Measurements from ENCODE around the gene TCL1A. TPM values are rescaled to one million over a fixed set of nuclear protein-coding genes. Genes with fewer than 3 reads are reported as not detected.
"Not testable (repeated sequence)": the region's sequence is repeated elsewhere in the genome, so short reads cannot be mapped to it uniquely, and the experiment has no call there.

Gene TCL1A
- total RNA-seq, 1 donor from 2014 or later, result not detected

GRCh38 chr14:95666450-95666849 lies 47.5 kb downstream of the TCL1A start:
- peaks cover 14% of the 10 kb centered on the region for H3K27me3 ChIP-seq (ENCODE audit: low read depth)
- no peak overlapping the region for H3K27ac ChIP-seq
- ATAC-seq (no peak), DNase-seq (no peak)
- TF ChIP-seq CTCF (IDR thresholded peaks at IDR 0.05), result no peak
- intact Hi-C loops (cut with DNase I), result no loop called here
- no peaks in the 10 kb centered on the region for H3K36me3 ChIP-seq
- no peak overlapping the region for H3K4me3 ChIP-seq
- no peaks in the 10 kb centered on the region for H3K4me1 ChIP-seq
- no peaks in the 10 kb centered on the region for H3K9me3 ChIP-seq

GRCh38 chr14:95665530-95665929 lies 48.4 kb downstream of the TCL1A start:
- intact Hi-C loops (cut with DNase I); ATAC-seq; DNase-seq; H3K4me3 ChIP-seq; H3K27ac ChIP-seq; H3K4me1 ChIP-seq; H3K36me3 ChIP-seq; H3K9me3 ChIP-seq: not testable (repeated sequence)
- H3K27me3 ChIP-seq (ENCODE audit: low read depth), result peaks cover 14% of the 10 kb centered on the region

DNA sequence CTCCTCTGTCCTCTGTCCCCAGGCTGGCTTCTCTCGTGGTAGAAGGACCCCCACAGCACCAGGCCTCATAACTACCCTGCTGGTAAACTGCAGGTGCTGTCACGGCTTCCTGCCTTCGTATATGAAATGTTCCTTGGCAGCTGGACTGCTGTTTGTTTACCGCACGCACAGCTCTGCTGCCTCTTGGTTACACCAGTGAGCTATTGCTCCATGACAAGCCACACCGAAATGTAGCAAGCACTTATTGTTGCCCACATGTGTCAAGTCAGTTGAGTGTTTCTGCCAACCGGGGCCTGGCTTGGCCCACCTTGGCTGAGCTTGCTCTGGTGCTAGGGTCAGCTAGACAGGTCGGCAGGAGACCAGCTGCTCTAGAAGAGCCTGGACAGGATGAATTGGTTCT lies 49.4 kb downstream of the TCL1A start:
- intact Hi-C loops (cut with DNase I), result no loop called here
- no peak for ATAC-seq
- H3K4me3 ChIP-seq, result no peak overlapping the region
- H3K36me3 ChIP-seq, result no peaks in the 10 kb centered on the region
- no peak overlapping the region for H3K27ac ChIP-seq
- no peaks in the 10 kb centered on the region for H3K4me1 ChIP-seq
- H3K27me3 ChIP-seq (ENCODE audit: low read depth), result peaks cover 23% of the 10 kb centered on the region
- no peak for TF ChIP-seq CTCF (IDR thresholded peaks at IDR 0.05)
- no peak for DNase-seq
- no peaks in the 10 kb centered on the region for H3K9me3 ChIP-seq

DNA sequence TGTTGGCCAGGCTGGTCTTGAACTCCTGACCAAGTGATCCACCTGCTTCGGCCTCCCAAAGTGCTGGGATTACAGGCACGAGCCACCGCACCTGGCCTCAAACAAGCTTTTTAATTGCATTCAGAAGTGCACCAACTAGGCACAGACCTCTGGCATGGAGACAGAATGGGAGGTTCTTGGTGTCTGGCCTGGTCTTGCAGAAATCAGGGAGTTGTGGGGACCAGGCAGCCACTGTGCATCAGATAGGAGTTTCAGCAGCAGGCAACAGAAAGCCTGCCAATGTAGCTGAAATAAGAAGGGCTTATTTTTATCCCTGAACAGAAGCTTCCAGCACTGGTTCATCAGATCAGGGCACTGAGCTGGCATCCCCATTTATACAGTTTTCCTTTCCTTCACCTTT lies 49.9 kb downstream of the TCL1A start:
- H3K27ac ChIP-seq, result no peak overlapping the region
- no peaks in the 10 kb centered on the region for H3K4me1 ChIP-seq
- H3K4me3 ChIP-seq, result no peak overlapping the region
- H3K9me3 ChIP-seq, result no peaks in the 10 kb centered on the region
- DNase-seq (no peak), ATAC-seq (no peak)
- no peaks in the 10 kb centered on the region for H3K36me3 ChIP-seq
- intact Hi-C loops (cut with DNase I), result no loop called here
- H3K27me3 ChIP-seq (ENCODE audit: low read depth), result peaks cover 27% of the 10 kb centered on the region
- no peak for TF ChIP-seq CTCF (IDR thresholded peaks at IDR 0.05)

- intact Hi-C loops (cut with DNase I), result no loop called here
- no peak for ATAC-seq
- no peak overlapping the region for H3K27ac ChIP-seq
Observed at GRCh38 chr14:95663226-95663797, 50.6 kb downstream of the TCL1A start.

More at GRCh38 chr14:95663226-95663797, 50.6 kb downstream of the TCL1A start:
- H3K4me1 ChIP-seq, result no peaks in the 10 kb centered on the region
- H3K36me3 ChIP-seq, result no peaks in the 10 kb centered on the region
- H3K4me3 ChIP-seq, result no peak overlapping the region
- TF ChIP-seq CTCF (IDR thresholded peaks at IDR 0.05), result no peak
- peaks cover 31% of the 10 kb centered on the region for H3K27me3 ChIP-seq (ENCODE audit: low read depth)
- H3K9me3 ChIP-seq, result no peaks in the 10 kb centered on the region
- no peak for DNase-seq
